ENCODE results near the gene INO80.
"Not testable (repeated sequence)": the region's sequence is repeated elsewhere in the genome, so short reads cannot be mapped to it uniquely, and the experiment has no call there.

The INO80 gene

DNA sequence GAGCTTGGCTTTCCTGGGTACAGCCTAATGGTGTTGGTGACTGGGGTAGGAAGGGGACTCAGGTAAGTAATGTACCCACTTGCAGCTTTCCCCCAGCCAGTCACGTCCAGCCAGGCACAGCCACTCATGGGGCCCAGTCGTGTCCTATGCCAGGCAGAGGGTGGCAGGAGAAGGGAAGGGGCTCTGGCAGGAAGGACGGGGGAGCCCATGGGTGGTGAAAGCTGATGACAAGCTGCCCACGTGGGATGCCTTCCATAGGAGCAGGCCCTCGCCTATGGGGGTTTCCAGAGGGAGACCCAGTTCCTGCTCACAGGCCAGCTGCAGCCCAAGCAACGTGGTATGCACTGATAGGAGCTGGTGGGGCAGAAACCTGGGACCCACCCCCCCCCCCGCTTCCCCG lies 152.1 kb downstream of the INO80 start:
- Histone ChIP-seq H3K27me3 (ENCODE audit: control insufficient read depth, insufficient read depth, low read length) (no peaks in the 10 kb centered on the region), H3K9ac (ENCODE audit: low read depth, low read length) (no peak overlapping the region), H3K27ac (ENCODE audit: low read depth, low read length) (no peak overlapping the region), H3K4me3 (ENCODE audit: low read depth, low read length) (no peak overlapping the region), H3K36me3 (ENCODE audit: control insufficient read depth, insufficient read depth, low read length) (no peaks in the 10 kb centered on the region), H3K4me1 (ENCODE audit: control insufficient read depth, insufficient read depth, low read length) (peaks cover 31% of the 10 kb centered on the region), H3K9me3 (ENCODE audit: control insufficient read depth, insufficient read depth, low read length) (no peaks in the 10 kb centered on the region)

GRCh38 chr15:40963201-40963600 lies 152.9 kb downstream of the INO80 start:
- Histone ChIP-seq H3K4me3 (ENCODE audit: low read depth, low read length) (no peak overlapping the region), H3K9me3 (ENCODE audit: control insufficient read depth, insufficient read depth, low read length) (no peaks in the 10 kb centered on the region), H3K4me1 (ENCODE audit: control insufficient read depth, insufficient read depth, low read length) (peaks cover 25% of the 10 kb centered on the region), H3K36me3 (ENCODE audit: control insufficient read depth, insufficient read depth, low read length) (no peaks in the 10 kb centered on the region), H3K9ac (ENCODE audit: low read depth, low read length) (no peak overlapping the region), H3K27me3 (ENCODE audit: control insufficient read depth, insufficient read depth, low read length) (no peaks in the 10 kb centered on the region), H3K27ac (ENCODE audit: low read depth, low read length) (no peak overlapping the region)

DNA sequence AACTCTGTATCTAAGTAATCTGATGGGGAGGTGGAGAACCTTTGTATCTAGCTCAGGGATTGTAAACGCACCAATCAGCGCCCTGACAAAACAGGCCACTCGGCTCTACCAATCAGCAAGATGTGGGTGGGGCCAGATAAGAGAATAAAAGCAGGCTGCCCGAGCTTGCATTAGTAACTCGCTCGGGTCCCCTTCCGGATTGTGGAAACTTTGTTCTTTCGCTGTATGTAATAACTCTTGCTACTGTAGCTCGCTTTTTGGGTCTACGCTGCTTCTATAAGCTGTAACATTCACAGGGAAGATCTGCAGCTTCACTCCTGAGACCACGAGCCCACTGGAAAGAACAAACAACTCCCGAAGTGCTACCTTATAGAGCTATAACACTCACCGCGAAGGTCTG lies 153.8 kb downstream of the INO80 start:
- not testable (repeated sequence) for H3K27ac ChIP-seq (ENCODE audit: low read depth, low read length); H3K4me3 ChIP-seq (ENCODE audit: low read depth, low read length); H3K9me3 ChIP-seq (ENCODE audit: control insufficient read depth, insufficient read depth, low read length); H3K27me3 ChIP-seq (ENCODE audit: control insufficient read depth, insufficient read depth, low read length); H3K9ac ChIP-seq (ENCODE audit: low read depth, low read length); H3K36me3 ChIP-seq (ENCODE audit: control insufficient read depth, insufficient read depth, low read length)
- peaks cover 21% of the 10 kb centered on the region for H3K4me1 ChIP-seq (ENCODE audit: control insufficient read depth, insufficient read depth, low read length)

- not testable (repeated sequence) for H3K9me3 ChIP-seq (ENCODE audit: control insufficient read depth, insufficient read depth, low read length); H3K36me3 ChIP-seq (ENCODE audit: control insufficient read depth, insufficient read depth, low read length); H3K9ac ChIP-seq (ENCODE audit: low read depth, low read length); H3K27me3 ChIP-seq (ENCODE audit: control insufficient read depth, insufficient read depth, low read length); H3K4me3 ChIP-seq (ENCODE audit: low read depth, low read length); H3K27ac ChIP-seq (ENCODE audit: low read depth, low read length)
- H3K4me1 ChIP-seq (ENCODE audit: control insufficient read depth, insufficient read depth, low read length): peaks cover 17% of the 10 kb centered on the region
These were observed 154.3 kb downstream of the INO80 start for GRCh38 chr15:40961740-40962139.

GRCh38 chr15:40960925-40961324 lies 155.2 kb downstream of the INO80 start:
- H3K27ac ChIP-seq (ENCODE audit: low read depth, low read length): no peak overlapping the region
- H3K4me1 ChIP-seq (ENCODE audit: control insufficient read depth, insufficient read depth, low read length): peaks cover 8% of the 10 kb centered on the region
- no peak overlapping the region for H3K4me3 ChIP-seq (ENCODE audit: low read depth, low read length)
- H3K36me3 ChIP-seq (ENCODE audit: control insufficient read depth, insufficient read depth, low read length): peaks cover 12% of the 10 kb centered on the region
- H3K27me3 ChIP-seq (ENCODE audit: control insufficient read depth, insufficient read depth, low read length): no peaks in the 10 kb centered on the region
- no peaks in the 10 kb centered on the region for H3K9me3 ChIP-seq (ENCODE audit: control insufficient read depth, insufficient read depth, low read length)
- H3K9ac ChIP-seq (ENCODE audit: low read depth, low read length): no peak overlapping the region

- Histone ChIP-seq H3K36me3 (ENCODE audit: control insufficient read depth, insufficient read depth, low read length) (peaks cover 18% of the 10 kb centered on the region), H3K9ac (ENCODE audit: low read depth, low read length) (no peak overlapping the region), H3K4me3 (ENCODE audit: low read depth, low read length) (no peak overlapping the region)
These were observed 155.8 kb downstream of the INO80 start for GRCh38 chr15:40960151-40960885.

DNA sequence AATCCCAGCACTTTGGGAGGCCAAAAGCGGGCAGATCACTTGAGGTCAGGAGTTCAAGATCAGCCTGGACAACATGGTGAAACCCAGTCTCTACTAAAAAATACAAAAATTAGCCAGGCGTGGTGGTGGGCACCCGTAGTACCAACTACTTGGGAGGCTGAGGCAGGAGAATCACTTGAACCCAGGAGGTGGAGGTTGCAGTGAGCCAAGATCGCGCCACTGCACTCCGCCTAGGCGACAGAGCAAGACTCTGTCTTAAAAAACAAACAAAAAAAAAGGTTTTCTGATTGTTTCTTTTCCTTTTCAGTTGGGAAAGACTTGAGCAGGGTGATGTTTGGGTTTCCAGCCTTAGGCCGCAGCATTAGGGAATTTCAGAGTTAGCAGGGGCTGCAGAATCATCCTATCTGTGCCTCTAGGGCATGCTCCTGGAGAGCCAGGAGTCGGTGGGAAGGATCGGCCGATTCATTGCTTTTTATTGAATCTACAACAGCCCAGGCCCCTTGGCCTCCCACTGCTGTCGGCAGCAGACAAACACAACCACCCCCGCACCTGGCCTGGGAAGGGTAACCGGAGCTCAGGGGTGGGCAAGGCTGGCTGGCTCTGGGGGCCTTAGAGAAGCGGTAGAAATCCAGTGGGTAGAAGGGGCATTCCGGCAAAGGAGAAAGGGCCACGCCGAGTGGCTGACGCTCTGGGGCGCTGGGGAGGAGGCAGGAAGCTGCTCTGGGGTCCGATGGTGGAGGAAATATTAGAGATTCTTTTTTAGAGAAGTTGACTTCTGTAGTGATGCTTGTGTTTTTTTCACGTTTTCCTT lies 156.5 kb downstream of the INO80 start:
- no peak overlapping the region for H3K9ac ChIP-seq (ENCODE audit: low read depth, low read length)
- H3K27ac ChIP-seq (ENCODE audit: low read depth, low read length): peak overlapping the region; percentile 36
- H3K9me3 ChIP-seq (ENCODE audit: control insufficient read depth, insufficient read depth, low read length): no peaks in the 10 kb centered on the region
- H3K27me3 ChIP-seq (ENCODE audit: control insufficient read depth, insufficient read depth, low read length): no peaks in the 10 kb centered on the region
- H3K36me3 ChIP-seq (ENCODE audit: control insufficient read depth, insufficient read depth, low read length): peaks cover 24% of the 10 kb centered on the region
- H3K4me1 ChIP-seq (ENCODE audit: control insufficient read depth, insufficient read depth, low read length): peaks cover 6% of the 10 kb centered on the region
- H3K4me3 ChIP-seq (ENCODE audit: low read depth, low read length): no peak overlapping the region

More at GRCh38 chr15:40960151-40960885, 155.8 kb downstream of the INO80 start:
- H3K27me3 ChIP-seq (ENCODE audit: control insufficient read depth, insufficient read depth, low read length): no peaks in the 10 kb centered on the region
- H3K9me3 ChIP-seq (ENCODE audit: control insufficient read depth, insufficient read depth, low read length): no peaks in the 10 kb centered on the region
- peaks cover 6% of the 10 kb centered on the region for H3K4me1 ChIP-seq (ENCODE audit: control insufficient read depth, insufficient read depth, low read length)
- no peak overlapping the region for H3K27ac ChIP-seq (ENCODE audit: low read depth, low read length)

- no peaks in the 10 kb centered on the region for H3K27me3 ChIP-seq (ENCODE audit: control insufficient read depth, insufficient read depth, low read length)
- H3K4me3 ChIP-seq (ENCODE audit: low read depth, low read length): no peak overlapping the region
- H3K9ac ChIP-seq (ENCODE audit: low read depth, low read length): no peak overlapping the region
- peaks cover 6% of the 10 kb centered on the region for H3K4me1 ChIP-seq (ENCODE audit: control insufficient read depth, insufficient read depth, low read length)
- no peaks in the 10 kb centered on the region for H3K9me3 ChIP-seq (ENCODE audit: control insufficient read depth, insufficient read depth, low read length)
- H3K36me3 ChIP-seq (ENCODE audit: control insufficient read depth, insufficient read depth, low read length): peaks cover 24% of the 10 kb centered on the region
- H3K27ac ChIP-seq (ENCODE audit: low read depth, low read length): no peak overlapping the region
These were observed 157.4 kb downstream of the INO80 start for GRCh38 chr15:40958723-40959122.

GRCh38 chr15:40958146-40958545 lies 157.9 kb downstream of the INO80 start:
- no peak overlapping the region for H3K27ac ChIP-seq (ENCODE audit: low read depth, low read length)

DNA sequence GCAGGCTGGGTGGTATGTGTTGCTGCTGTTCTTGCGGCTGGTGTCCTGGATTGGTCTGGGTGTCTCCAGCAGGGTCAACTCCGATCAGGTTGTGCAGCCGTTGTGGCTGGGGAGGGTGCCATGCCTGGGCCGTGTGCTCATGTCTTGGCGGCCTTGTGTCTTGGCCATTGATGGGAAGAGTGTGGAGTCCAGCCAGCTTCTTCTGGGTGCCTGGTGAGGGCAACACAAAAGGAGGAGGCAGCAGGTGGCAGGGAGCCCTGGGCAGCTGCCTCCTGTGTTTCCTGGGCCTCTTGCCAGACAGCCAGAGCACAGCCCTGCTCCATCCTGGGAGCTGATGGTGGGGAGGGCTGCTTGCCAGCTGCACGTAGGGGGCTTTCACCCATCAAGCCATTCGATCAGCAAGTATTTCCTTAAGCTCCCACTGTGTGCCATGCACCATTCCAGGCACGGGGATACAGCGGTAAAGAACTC lies 158.5 kb downstream of the INO80 start:
- H3K27me3 ChIP-seq (ENCODE audit: control insufficient read depth, insufficient read depth, low read length): no peaks in the 10 kb centered on the region
- no peak overlapping the region for H3K27ac ChIP-seq (ENCODE audit: low read depth, low read length)

More at GRCh38 chr15:40958146-40958545, 157.9 kb downstream of the INO80 start:
- Histone ChIP-seq H3K9ac (ENCODE audit: low read depth, low read length) (no peak overlapping the region), H3K36me3 (ENCODE audit: control insufficient read depth, insufficient read depth, low read length) (peaks cover 24% of the 10 kb centered on the region), H3K4me3 (ENCODE audit: low read depth, low read length) (no peak overlapping the region), H3K4me1 (ENCODE audit: control insufficient read depth, insufficient read depth, low read length) (peaks cover 6% of the 10 kb centered on the region), H3K9me3 (ENCODE audit: control insufficient read depth, insufficient read depth, low read length) (no peaks in the 10 kb centered on the region), H3K27me3 (ENCODE audit: control insufficient read depth, insufficient read depth, low read length) (no peaks in the 10 kb centered on the region)

DNA sequence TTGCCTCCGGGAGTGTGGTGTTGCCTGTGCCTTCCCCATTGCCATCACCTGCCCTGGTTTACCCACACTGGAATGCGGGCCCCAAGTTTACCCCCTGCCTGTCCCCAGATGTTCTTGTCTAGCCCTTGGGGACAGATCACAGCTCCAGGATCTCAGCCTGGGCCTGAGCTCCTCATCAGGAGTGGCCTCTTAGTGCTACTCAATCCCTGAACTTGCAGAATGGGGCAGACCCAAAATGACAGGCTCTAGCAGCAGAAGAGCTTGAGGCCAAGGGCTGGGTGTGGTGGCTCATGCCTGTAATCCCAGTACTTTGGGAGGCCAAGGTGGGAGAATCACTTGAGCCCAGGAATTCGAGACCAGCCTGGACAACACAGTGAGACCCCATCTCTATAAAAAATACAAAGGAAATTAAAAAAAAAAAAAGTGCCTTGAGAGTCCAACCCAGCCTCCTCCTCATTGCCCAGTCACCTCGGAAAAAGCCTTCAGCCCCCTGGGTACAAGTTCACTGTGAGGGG lies 159.0 kb downstream of the INO80 start:
- peaks cover 12% of the 10 kb centered on the region for H3K4me1 ChIP-seq (ENCODE audit: control insufficient read depth, insufficient read depth, low read length)
- peaks cover 24% of the 10 kb centered on the region for H3K36me3 ChIP-seq (ENCODE audit: control insufficient read depth, insufficient read depth, low read length)
- H3K27ac ChIP-seq (ENCODE audit: low read depth, low read length): no peak overlapping the region
- no peak overlapping the region for H3K9ac ChIP-seq (ENCODE audit: low read depth, low read length)
- no peaks in the 10 kb centered on the region for H3K27me3 ChIP-seq (ENCODE audit: control insufficient read depth, insufficient read depth, low read length)
- no peak overlapping the region for H3K4me3 ChIP-seq (ENCODE audit: low read depth, low read length)
- no peaks in the 10 kb centered on the region for H3K9me3 ChIP-seq (ENCODE audit: control insufficient read depth, insufficient read depth, low read length)

More for the DNA sequence above, 158.5 kb downstream of the INO80 start:
- Histone ChIP-seq H3K4me1 (ENCODE audit: control insufficient read depth, insufficient read depth, low read length) (peaks cover 7% of the 10 kb centered on the region), H3K4me3 (ENCODE audit: low read depth, low read length) (no peak overlapping the region), H3K9me3 (ENCODE audit: control insufficient read depth, insufficient read depth, low read length) (no peaks in the 10 kb centered on the region), H3K36me3 (ENCODE audit: control insufficient read depth, insufficient read depth, low read length) (peaks cover 24% of the 10 kb centered on the region), H3K9ac (ENCODE audit: low read depth, low read length) (no peak overlapping the region)

All from HUES48 (cell line).